Measurements from ENCODE around the gene UCK2.

DNA sequence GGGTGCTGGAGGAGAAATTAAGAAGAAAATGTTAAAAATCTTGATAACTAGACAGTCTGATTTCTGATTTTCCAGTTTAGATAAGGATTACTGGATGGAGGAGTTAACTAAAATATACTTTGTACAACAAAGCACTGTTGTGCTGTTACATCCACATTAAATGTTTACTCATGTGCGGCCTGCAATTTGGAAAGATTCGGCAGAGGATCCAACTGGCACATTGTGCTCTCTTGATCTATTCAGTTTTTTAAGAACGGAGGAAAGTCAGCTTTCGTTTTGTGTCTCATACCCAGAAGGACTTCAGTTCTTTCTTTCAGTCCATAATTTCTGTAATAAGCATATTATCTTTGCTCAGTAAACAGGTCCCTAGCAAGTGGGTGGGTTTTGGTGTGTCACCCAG, 52.5 kb downstream of the UCK2 start:
- TF ChIP-seq POLR2AphosphoS5 (IDR thresholded peaks at IDR 0.05; ENCODE audit: borderline replicate concordance, low read depth, low read length) (no peak), FOXP2 (optimal IDR thresholded peaks at IDR 0.05; ENCODE audit: control extremely low read depth, extremely low read length, insufficient read depth) (no peak), EZH2 (IDR thresholded peaks at IDR 0.05) (no peak)
